Anterior cingulate cortex (tissue), 58 donors: ENCODE results near the gene KLHDC7B.

Experiments
- DNase-seq, 58 donors: peaks; one replicate each; lab custom pipeline; 2025; lab: John Stamatoyannopoulos, UW

The KLHDC7B gene

GRCh38 chr22:50569896-50570535 is 24.3 kb downstream of the KLHDC7B start:
- no peak for DNase-seq

GRCh38 chr22:50570861-50571260 is 25.2 kb downstream of the KLHDC7B start:
- no peak for DNase-seq

GRCh38 chr22:50571264-50572175 is 25.8 kb downstream of the KLHDC7B start:
- DNase-seq = no peak

- DNase-seq = no peak
Observed at GRCh38 chr22:50572965-50573364, 27.3 kb downstream of the KLHDC7B start.

- DNase-seq = no peak
Observed at GRCh38 chr22:50573491-50574382, 28.0 kb downstream of the KLHDC7B start.

GRCh38 chr22:50574383-50574755 is 28.7 kb downstream of the KLHDC7B start:
- DNase-seq = no peak

- DNase-seq = no peak
Observed at GRCh38 chr22:50575426-50575941, 29.8 kb downstream of the KLHDC7B start.

- no peak for DNase-seq
Observed at GRCh38 chr22:50576070-50576469, 30.4 kb downstream of the KLHDC7B start.

GRCh38 chr22:50576806-50577696 is 31.4 kb downstream of the KLHDC7B start:
- DNase-seq = no peak

GRCh38 chr22:50577697-50577986 is 31.9 kb downstream of the KLHDC7B start:
- DNase-seq = no peak

GRCh38 chr22:50577987-50578775 is 32.5 kb downstream of the KLHDC7B start, which contains the start of gene CPT1B:
CPT1B (minus strand) TSS chr22:50578427; CDS start chr22:50577915, 512 bp downstream.
- no peak for DNase-seq

GRCh38 chr22:50578776-50579310 is 33.1 kb downstream of the KLHDC7B start:
- DNase-seq = no peak

- no peak for DNase-seq
Observed at GRCh38 chr22:50579752-50580151, 34.1 kb downstream of the KLHDC7B start.

GRCh38 chr22:50581031-50581949 is 35.6 kb downstream of the KLHDC7B start:
- no peak for DNase-seq

GRCh38 chr22:50581950-50582492 is 36.3 kb downstream of the KLHDC7B start:
- DNase-seq = peak in 4 of 58 donors; percentile 51 to 64 (median 55)

- peak; percentile 85 to 99 (median 98) for DNase-seq
Observed at GRCh38 chr22:50582493-50583293, 37.0 kb downstream of the KLHDC7B start, which contains the start of gene CHKB. CHKB (minus strand) TSS chr22:50582849; CDS start chr22:50582781, 68 bp downstream.
